GM10248 (cell line): ENCODE data around the gene LDB2.

Source experiments
- CTCF ChIA-PET: fragments of 300-600 bp; sonication (Branson Sonifier 250); formaldehyde crosslinking; extraction: SDS; loops from one replicate; lab custom pipeline; 2021; ENCODE audit warnings: antibody characterized with exemption; lab: Yijun Ruan, JAX
- POLR2A ChIA-PET: fragments of 350-650 bp; sonication (Branson Sonifier 250); formaldehyde crosslinking; extraction: SDS; loops from one replicate; lab custom pipeline; 2020; ENCODE audit warnings: antibody characterized with exemption; lab: Yijun Ruan, JAX
- DNase-seq: peaks from one replicate; pipeline ENCODE4 v3.0.0; 2012; ENCODE audit errors: extremely low spot score
- CTCF ChIP-seq: IDR thresholded peaks from 2 replicates; pipeline ENCODE4 v1.5.1; 2012; ENCODE audit warnings: mild to moderate bottlenecking, low read depth; ENCODE audit errors: extremely low read depth, missing control alignments, control extremely low read depth

The LDB2 gene

GRCh38 chr4:16672421-16672820 lies 226.0 kb downstream of the LDB2 start:
- no peak for TF ChIP-seq CTCF
- DNase-seq = no peak
- ChIA-PET CTCF (interaction anchor here (1.3 kb wide), 1 partner anchor 10 kb away, joined by 3 read pairs; no protein-coding TSS in a partner anchor), POLR2A (no interaction called here)

- CTCF ChIA-PET = interaction anchor here (1.3 kb wide), 1 partner anchor 11 kb away, joined by 3 read pairs; no protein-coding TSS in a partner anchor
- DNase-seq = no peak
- no peak for TF ChIP-seq CTCF
- POLR2A ChIA-PET = no interaction called here
These were observed 226.7 kb downstream of the LDB2 start for GRCh38 chr4:16671741-16672140.

DNA sequence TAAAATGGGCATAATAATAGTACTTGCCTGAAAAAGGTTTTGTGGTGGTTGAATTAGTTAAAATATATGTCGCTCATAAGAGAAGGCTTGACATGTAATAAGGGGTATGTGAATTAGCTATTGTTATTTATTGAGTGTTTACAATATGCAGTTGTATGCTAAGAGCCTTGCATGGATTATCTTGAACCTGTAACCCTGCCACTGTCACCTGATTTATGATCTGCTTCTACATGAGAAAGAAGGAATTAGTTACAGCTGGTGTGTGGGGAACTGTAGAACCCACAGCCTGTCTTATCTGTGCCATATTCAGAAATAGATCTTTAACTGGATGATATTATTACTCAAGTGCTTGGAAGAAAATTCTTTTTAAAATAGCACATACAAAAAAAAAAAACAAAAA lies 227.7 kb downstream of the LDB2 start:
- ChIA-PET POLR2A (interaction anchor here (0.7 kb wide), 1 partner anchor 674 kb away, joined by 5 read pairs; no protein-coding TSS in a partner anchor), CTCF (no interaction called here)
- TF ChIP-seq CTCF = no peak
- no peak for DNase-seq

GRCh38 chr4:16669036-16669435 lies 229.4 kb downstream of the LDB2 start:
- no peak for DNase-seq
- TF ChIP-seq CTCF = no peak
- ChIA-PET CTCF (interaction anchor here (0.9 to 1.3 kb wide), 2 partner anchors 16 to 20 kb away, joined by 3 read pairs; no protein-coding TSS in a partner anchor), POLR2A (no interaction called here)

GRCh38 chr4:16668488-16668887 lies 230.0 kb downstream of the LDB2 start:
- DNase-seq = no peak
- ChIA-PET CTCF (interaction anchor here (1.3 kb wide), 1 partner anchor 16 kb away, joined by 3 read pairs; no protein-coding TSS in a partner anchor), POLR2A (no interaction called here)
- TF ChIP-seq CTCF = no peak

DNA sequence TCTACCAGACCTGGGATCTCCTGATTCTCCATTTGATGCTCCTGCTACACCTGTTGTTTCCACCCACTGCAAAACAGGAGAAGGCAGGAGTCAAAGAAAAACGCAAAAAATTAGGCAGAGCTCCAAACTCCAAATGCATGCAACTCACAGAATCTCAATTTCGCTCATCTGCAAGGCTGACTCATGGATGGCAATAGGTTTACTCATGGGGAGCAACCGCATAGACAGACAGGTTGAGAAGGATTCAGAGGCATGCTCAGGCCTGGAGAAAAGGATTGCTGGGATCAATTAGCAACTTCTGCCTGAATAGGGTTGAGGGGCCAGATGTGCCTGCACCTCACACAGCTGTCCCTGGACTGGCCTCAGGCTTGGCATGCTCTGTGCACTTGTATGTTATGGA lies 231.0 kb downstream of the LDB2 start:
- no peak for DNase-seq
- ChIA-PET CTCF (no interaction called here), POLR2A (no interaction called here)
- TF ChIP-seq CTCF = no peak
